Fibroblast of mammary gland (primary cell): Measurements from ENCODE around the gene KIAA0513.
A peak's percentile ranks its signal among the peaks of the same experiment; 100 is the strongest.

Source experiments
- DNase-seq: peaks from one replicate; pipeline ENCODE4 v3.0.0-alpha.2; 2010; ENCODE audit warnings: low read depth
- H3K4me3 ChIP-seq: 2 replicates; pipeline ENCODE4 v1.5.1; 2011; ENCODE audit warnings: low read depth, mild to moderate bottlenecking, low read length, moderate library complexity; ENCODE audit not compliant: control insufficient read depth
- CTCF ChIP-seq: conservative IDR thresholded peaks from 2 replicates; pipeline ENCODE4 v1.5.1; 2011; ENCODE audit warnings: low read depth, low read length, inconsistent platforms; ENCODE audit not compliant: control insufficient read depth, insufficient read depth

KIAA0513 gene

DNA sequence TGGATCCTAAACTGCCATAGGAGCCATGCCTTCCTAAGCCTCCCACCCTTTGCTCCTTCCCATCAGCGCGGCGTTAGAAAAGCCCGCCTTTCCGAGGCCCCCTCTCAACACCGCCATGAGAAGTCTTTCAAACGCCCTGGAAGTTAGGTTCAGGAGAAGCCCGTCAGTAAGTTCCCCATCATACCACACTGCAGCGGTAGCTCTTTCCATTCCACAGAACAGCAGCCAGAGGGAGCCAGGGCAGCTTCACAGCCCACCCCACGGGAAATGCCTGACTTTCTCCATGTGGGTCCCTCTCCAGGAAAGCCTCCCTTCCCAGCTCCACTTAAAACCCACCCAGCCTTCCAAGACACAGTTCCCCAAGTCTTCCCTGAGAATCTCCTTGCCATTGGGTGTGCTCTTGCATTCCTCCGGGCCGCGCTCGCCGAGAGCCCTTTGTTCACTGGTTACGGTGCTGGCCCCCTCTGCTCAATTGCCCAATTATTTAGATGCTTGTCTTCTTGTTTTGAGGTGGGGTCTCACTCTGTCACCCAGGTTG is 28.7 kb downstream of the KIAA0513 start:
- peak; percentile 45 for TF ChIP-seq CTCF
- H3K4me3 ChIP-seq, result no peak overlapping the region
- DNase-seq, result peak; percentile 23

- no peak for DNase-seq
- TF ChIP-seq CTCF, result no peak
- H3K4me3 ChIP-seq, result no peak overlapping the region
Observed at GRCh38 chr16:85057212-85057889, 29.8 kb downstream of the KIAA0513 start.

- TF ChIP-seq CTCF, result no peak
- no peak for DNase-seq
- no peak overlapping the region for H3K4me3 ChIP-seq
Observed at GRCh38 chr16:85057948-85058347, 30.4 kb downstream of the KIAA0513 start.

GRCh38 chr16:85058909-85059308 is 31.3 kb downstream of the KIAA0513 start:
- no peak for DNase-seq
- no peak overlapping the region for H3K4me3 ChIP-seq
- no peak for TF ChIP-seq CTCF

DNA sequence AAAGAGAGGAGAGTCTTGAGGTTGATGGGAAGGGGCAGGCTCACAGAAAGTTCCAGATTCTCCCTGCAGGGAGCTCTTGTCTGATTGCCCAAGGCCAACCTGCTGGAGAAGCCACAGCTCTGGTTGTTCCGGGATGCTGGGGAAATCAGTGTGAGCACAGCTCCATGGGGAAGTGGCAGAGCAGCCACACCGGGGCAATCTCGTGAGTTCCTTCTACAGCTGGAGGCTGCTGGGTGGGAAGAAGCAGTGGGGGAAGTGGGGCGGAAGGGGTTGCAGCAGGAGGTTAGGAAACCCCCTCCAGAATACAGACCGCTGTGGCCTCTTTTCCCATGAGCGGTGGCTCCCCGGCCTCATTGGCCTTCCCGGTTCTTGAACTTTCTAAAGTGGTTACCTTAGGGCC is 34.0 kb downstream of the KIAA0513 start:
- no peak for TF ChIP-seq CTCF
- no peak for DNase-seq
- no peak overlapping the region for H3K4me3 ChIP-seq

GRCh38 chr16:85062323-85062722 is 34.7 kb downstream of the KIAA0513 start:
- no peak for DNase-seq
- H3K4me3 ChIP-seq, result no peak overlapping the region
- no peak for TF ChIP-seq CTCF
